Measurements from ENCODE around the gene CLEC4A.

- TF ChIP-seq CTCF (IDR thresholded peaks at IDR 0.05; ENCODE audit: low read depth, low read length): no peak
- TF ChIP-seq EZH2phosphoT487 (IDR thresholded peaks at IDR 0.05; ENCODE audit: low read depth): no peak
These were observed 33.0 kb downstream of the CLEC4A start for GRCh38 chr12:8156416-8156815.

Data from OCI-LY3 (cell line).